GM12874 (cell line): ENCODE data around the gene PTPRB.

Experiments used
- TF ChIP-seq, protein P1 (sequence below): IDR thresholded peaks from 2 replicates; pipeline ENCODE4 v1.5.1; 2011; ENCODE audit warnings: low read depth, mild to moderate bottlenecking, control low read depth, low read length, moderate library complexity; ENCODE audit not compliant: insufficient read depth

Gene PTPRB

GRCh38 chr12:70652451-70652850, 15.2 kb upstream of the PTPRB start:
- TF ChIP-seq, protein P1, sequence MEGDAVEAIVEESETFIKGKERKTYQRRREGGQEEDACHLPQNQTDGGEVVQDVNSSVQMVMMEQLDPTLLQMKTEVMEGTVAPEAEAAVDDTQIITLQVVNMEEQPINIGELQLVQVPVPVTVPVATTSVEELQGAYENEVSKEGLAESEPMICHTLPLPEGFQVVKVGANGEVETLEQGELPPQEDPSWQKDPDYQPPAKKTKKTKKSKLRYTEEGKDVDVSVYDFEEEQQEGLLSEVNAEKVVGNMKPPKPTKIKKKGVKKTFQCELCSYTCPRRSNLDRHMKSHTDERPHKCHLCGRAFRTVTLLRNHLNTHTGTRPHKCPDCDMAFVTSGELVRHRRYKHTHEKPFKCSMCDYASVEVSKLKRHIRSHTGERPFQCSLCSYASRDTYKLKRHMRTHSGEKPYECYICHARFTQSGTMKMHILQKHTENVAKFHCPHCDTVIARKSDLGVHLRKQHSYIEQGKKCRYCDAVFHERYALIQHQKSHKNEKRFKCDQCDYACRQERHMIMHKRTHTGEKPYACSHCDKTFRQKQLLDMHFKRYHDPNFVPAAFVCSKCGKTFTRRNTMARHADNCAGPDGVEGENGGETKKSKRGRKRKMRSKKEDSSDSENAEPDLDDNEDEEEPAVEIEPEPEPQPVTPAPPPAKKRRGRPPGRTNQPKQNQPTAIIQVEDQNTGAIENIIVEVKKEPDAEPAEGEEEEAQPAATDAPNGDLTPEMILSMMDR = no peak

DNA sequence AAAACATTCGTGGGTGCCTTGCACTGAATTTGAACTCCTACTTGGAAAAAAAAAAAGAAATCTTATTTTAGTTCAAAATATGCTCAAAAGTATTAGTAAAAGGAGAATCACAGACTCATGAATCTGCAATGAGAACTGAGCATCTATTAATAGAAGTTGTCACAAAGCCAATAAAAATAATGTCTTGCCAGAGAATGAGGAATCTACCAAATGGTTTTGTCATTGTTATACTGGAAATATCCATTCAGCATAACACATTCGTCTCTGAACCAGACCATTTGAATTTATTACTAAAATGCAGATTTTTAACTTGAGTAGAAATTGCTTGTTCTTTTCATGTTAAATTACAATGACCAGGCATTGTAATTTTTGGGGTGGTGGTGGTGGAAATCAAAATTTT, 11.6 kb upstream of the PTPRB start:
- TF ChIP-seq, protein P1 = no peak

- TF ChIP-seq, protein P1 = no peak
Measured at GRCh38 chr12:70648191-70648590, 11.0 kb upstream of the PTPRB start.

DNA sequence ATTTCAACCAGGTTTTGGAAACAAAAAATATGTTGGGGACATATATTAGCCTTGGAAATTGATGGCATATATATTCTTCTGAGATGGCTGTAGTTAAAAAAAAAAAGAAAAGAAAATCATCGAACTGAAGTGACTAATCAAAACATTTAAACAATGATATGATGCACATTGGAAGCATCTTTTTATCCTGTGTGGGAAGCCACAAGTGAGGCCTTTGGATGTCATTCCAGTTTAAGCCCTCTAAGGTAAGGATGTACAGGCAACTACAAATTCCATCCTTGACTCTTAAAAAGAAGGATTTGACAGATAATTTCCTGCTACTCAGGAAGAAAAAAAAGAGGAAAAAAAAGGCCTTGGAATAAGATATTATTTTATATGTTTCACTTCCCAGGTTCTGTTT, 9.6 kb upstream of the PTPRB start:
- TF ChIP-seq, protein P1 = no peak

DNA sequence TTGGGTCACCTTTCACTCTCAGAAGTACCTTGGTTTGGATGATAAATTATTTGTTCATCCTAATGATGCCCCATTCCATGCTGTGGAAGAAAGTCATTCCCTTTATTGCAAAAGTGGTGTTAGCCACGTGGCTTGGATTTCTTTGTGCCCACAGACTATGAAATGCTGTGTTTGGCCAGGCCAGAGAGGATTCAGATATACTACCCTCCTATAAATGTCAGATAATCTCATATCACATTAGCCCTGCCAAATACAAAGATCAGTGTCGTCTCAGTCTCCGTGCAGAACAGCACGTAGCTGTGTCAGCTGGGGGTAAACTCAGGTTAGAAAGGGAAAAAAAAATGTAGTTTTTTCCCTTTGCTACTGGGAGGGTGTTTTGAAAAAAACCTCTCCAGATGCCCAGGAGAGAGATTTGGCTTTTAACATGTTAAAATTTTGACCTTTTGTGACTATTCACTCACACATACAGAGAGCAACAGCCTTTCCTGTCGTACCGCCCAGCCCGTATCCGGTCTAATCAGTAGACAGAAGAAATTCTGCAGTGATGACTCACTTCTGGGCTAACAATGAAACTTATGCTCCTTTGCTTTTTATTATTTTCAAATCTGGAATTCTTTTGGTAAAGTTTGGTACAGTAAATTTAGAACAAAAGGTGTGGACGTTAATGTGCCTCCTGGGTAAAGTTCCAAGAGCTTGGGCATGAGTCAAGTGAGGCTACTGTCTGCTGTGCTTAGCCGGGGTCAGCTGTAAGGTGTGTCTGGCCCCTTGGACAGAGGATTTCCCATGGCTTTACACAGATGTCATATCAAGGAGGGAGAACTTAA, 8.5 kb upstream of the PTPRB start:
- TF ChIP-seq, protein P1 = no peak

GRCh38 chr12:70644861-70645260, 7.6 kb upstream of the PTPRB start:
- TF ChIP-seq, protein P1 = no peak

GRCh38 chr12:70643939-70644338, 6.7 kb upstream of the PTPRB start:
- TF ChIP-seq, protein P1 = no peak
